NB4 (cell line): ENCODE data around the gene SRGN.
"Not testable (repeated sequence)": the region's sequence is repeated elsewhere in the genome, so short reads cannot be mapped to it uniquely, and the experiment has no call there.

Experiments
- DNase-seq: peaks from one replicate; pipeline ENCODE4 v3.0.0; 2010; ENCODE audit warnings: low read depth
- H3K4me3 ChIP-seq: one replicate; pipeline ENCODE4 v1.5.1; 2011; ENCODE audit warnings: mild to moderate bottlenecking, low read depth, low read length, moderate library complexity
- CTCF ChIP-seq: IDR thresholded peaks from one replicate; pipeline ENCODE4 v1.5.1; 2012; ENCODE audit warnings: low read depth, low read length
- MAX ChIP-seq: IDR thresholded peaks from 2 replicates; pipeline ENCODE4 v1.6.1; 2011; ENCODE audit warnings: low read depth, low read length
- MYC ChIP-seq: IDR thresholded peaks from 2 replicates; pipeline ENCODE4 v1.6.1; 2011; ENCODE audit warnings: low read depth, low read length
- POLR2A ChIP-seq: IDR thresholded peaks from 2 replicates; pipeline ENCODE4 v1.6.1; 2011; ENCODE audit warnings: mild to moderate bottlenecking; ENCODE audit not compliant: insufficient read length; ENCODE audit errors: extremely low read depth

SRGN gene

GRCh38 chr10:69087590-69088470 lies at the start of gene SRGN:
SRGN (plus strand) TSS chr10:69088103; CDS start chr10:69088158, 55 bp downstream.
- peak; percentile 100 for TF ChIP-seq POLR2A
- peak; percentile 76 for TF ChIP-seq MAX
- TF ChIP-seq CTCF: no peak
- TF ChIP-seq MYC: peak; percentile 64
- H3K4me3 ChIP-seq: peak within 1 kb of the TSS; percentile 93
- DNase-seq: peak; percentile 99

- DNase-seq, H3K4me3 ChIP-seq: not testable (repeated sequence)
Measured at GRCh38 chr10:69040904-69041303, 47.0 kb upstream of the SRGN start.

GRCh38 chr10:69042417-69042816 lies 45.5 kb upstream of the SRGN start:
- no peak overlapping the region for H3K4me3 ChIP-seq
- TF ChIP-seq CTCF (no peak), MAX (no peak), MYC (no peak), POLR2A (no peak)
- no peak for DNase-seq

- no peak overlapping the region for H3K4me3 ChIP-seq
- DNase-seq: no peak
- TF ChIP-seq CTCF (no peak), MYC (no peak), POLR2A (no peak), MAX (no peak)
Measured at GRCh38 chr10:69042838-69043237, 45.1 kb upstream of the SRGN start.

- no peak; the same call in 1 of the 2 replicates for TF ChIP-seq MAX
- no peak for TF ChIP-seq POLR2A
- no peak for TF ChIP-seq MYC
- TF ChIP-seq CTCF: no peak
- no peak for DNase-seq
- no peak overlapping the region for H3K4me3 ChIP-seq
Measured at GRCh38 chr10:69043931-69044531, 43.9 kb upstream of the SRGN start.

GRCh38 chr10:69044546-69044945 lies 43.4 kb upstream of the SRGN start:
- TF ChIP-seq MAX (peak; percentile 50), CTCF (no peak), POLR2A (no peak), MYC (no peak)
- peak; percentile 78 for DNase-seq
- H3K4me3 ChIP-seq: no peak overlapping the region
